ENCODE measurements around the gene OR51M1.
"Not testable (repeated sequence)": the region's sequence is repeated elsewhere in the genome, so short reads cannot be mapped to it uniquely, and the experiment has no call there.

The OR51M1 gene

GRCh38 chr11:5348551-5349194 is 34.9 kb upstream of the OR51M1 start:
- Histone ChIP-seq H3K36me3 (ENCODE audit: insufficient read depth, low read length) (no peaks in the 10 kb centered on the region), H3K4me3 (ENCODE audit: low read length, poor library complexity, severe bottlenecking) (no peak overlapping the region), H4K20me1 (ENCODE audit: insufficient read depth, low read length, poor library complexity, severe bottlenecking) (no peaks in the 10 kb centered on the region), H3K4me1 (ENCODE audit: insufficient read depth, low read length, poor library complexity, severe bottlenecking) (no peaks in the 10 kb centered on the region), H2AFZ (ENCODE audit: low read length) (no peak overlapping the region), H3K9me2 (replicated peaks; ENCODE audit: low read depth, low read length) (no peaks in the 10 kb centered on the region), H3K27me3 (ENCODE audit: insufficient read depth, low read length, poor library complexity, severe bottlenecking) (no peaks in the 10 kb centered on the region), H3F3A (ENCODE audit: low read depth) (no peaks in the 10 kb centered on the region), H3K79me2 (ENCODE audit: insufficient read depth, low read length) (no peaks in the 10 kb centered on the region), H3K4me2 (ENCODE audit: low read depth, low read length, poor library complexity, severe bottlenecking) (no peak overlapping the region), H3K9me3 (ENCODE audit: insufficient read depth, low read depth, low read length) (no peaks in the 10 kb centered on the region), H3K9ac (ENCODE audit: low read depth, low read length, poor library complexity, severe bottlenecking) (no peak overlapping the region)
- TF ChIP-seq EZH2phosphoT487 (IDR thresholded peaks at IDR 0.05; ENCODE audit: borderline replicate concordance) = no peak
- TF ChIP-seq, protein P1, sequence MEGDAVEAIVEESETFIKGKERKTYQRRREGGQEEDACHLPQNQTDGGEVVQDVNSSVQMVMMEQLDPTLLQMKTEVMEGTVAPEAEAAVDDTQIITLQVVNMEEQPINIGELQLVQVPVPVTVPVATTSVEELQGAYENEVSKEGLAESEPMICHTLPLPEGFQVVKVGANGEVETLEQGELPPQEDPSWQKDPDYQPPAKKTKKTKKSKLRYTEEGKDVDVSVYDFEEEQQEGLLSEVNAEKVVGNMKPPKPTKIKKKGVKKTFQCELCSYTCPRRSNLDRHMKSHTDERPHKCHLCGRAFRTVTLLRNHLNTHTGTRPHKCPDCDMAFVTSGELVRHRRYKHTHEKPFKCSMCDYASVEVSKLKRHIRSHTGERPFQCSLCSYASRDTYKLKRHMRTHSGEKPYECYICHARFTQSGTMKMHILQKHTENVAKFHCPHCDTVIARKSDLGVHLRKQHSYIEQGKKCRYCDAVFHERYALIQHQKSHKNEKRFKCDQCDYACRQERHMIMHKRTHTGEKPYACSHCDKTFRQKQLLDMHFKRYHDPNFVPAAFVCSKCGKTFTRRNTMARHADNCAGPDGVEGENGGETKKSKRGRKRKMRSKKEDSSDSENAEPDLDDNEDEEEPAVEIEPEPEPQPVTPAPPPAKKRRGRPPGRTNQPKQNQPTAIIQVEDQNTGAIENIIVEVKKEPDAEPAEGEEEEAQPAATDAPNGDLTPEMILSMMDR (conservative IDR thresholded peaks at IDR 0.05; ENCODE audit: low read length) = no peak

GRCh38 chr11:5349550-5349949 is 34.1 kb upstream of the OR51M1 start:
- H3K9me3 ChIP-seq (ENCODE audit: insufficient read depth, low read depth, low read length) = no peaks in the 10 kb centered on the region
- no peak overlapping the region for H2AFZ ChIP-seq (ENCODE audit: low read length)
- no peaks in the 10 kb centered on the region for H4K20me1 ChIP-seq (ENCODE audit: insufficient read depth, low read length, poor library complexity, severe bottlenecking)
- no peaks in the 10 kb centered on the region for H3K36me3 ChIP-seq (ENCODE audit: insufficient read depth, low read length)
- no peak overlapping the region for H3K4me2 ChIP-seq (ENCODE audit: low read depth, low read length, poor library complexity, severe bottlenecking)
- H3K4me1 ChIP-seq (ENCODE audit: insufficient read depth, low read length, poor library complexity, severe bottlenecking) = no peaks in the 10 kb centered on the region
- no peak overlapping the region for H3K9ac ChIP-seq (ENCODE audit: low read depth, low read length, poor library complexity, severe bottlenecking)
- no peaks in the 10 kb centered on the region for H3K9me2 ChIP-seq (replicated peaks; ENCODE audit: low read depth, low read length)
- no peaks in the 10 kb centered on the region for H3F3A ChIP-seq (ENCODE audit: low read depth)
- no peaks in the 10 kb centered on the region for H3K79me2 ChIP-seq (ENCODE audit: insufficient read depth, low read length)
- no peaks in the 10 kb centered on the region for H3K27me3 ChIP-seq (ENCODE audit: insufficient read depth, low read length, poor library complexity, severe bottlenecking)
- TF ChIP-seq EZH2phosphoT487 (IDR thresholded peaks at IDR 0.05; ENCODE audit: borderline replicate concordance) = no peak
- TF ChIP-seq, protein P1 (conservative IDR thresholded peaks at IDR 0.05; ENCODE audit: low read length) = no peak
- no peak overlapping the region for H3K4me3 ChIP-seq (ENCODE audit: low read length, poor library complexity, severe bottlenecking)

DNA sequence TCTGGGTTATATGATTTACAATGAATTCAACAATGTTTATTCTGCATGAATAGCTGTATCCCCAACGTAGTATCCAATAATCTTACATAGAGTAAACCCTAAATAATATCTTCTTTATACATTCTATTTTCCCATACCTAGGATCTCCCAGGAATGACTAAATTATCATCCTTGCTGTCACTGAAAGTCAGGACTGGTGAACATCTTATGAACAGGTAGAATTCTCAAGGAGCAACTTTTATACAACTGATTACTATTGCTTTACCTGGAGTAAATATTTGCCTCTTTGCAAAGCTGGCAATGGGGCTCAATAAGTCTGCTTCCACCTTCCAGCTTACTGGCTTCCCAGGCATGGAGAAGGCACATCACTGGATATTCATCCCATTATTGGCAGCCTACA is 32.4 kb upstream of the OR51M1 start, which contains the start of gene OR51B6:
OR51B6 (plus strand) TSS at position 301 of the 400 bp plus-strand sequence; CDS start at position 301, 0 bp downstream.
- no peak within 1 kb of the TSS for H3K4me3 ChIP-seq (ENCODE audit: low read length, poor library complexity, severe bottlenecking)
- no peaks in the 10 kb centered on the region for H3K9me3 ChIP-seq (ENCODE audit: insufficient read depth, low read depth, low read length)
- no peak within 1 kb of the TSS for H3K9ac ChIP-seq (ENCODE audit: low read depth, low read length, poor library complexity, severe bottlenecking)
- H3K4me1 ChIP-seq (ENCODE audit: insufficient read depth, low read length, poor library complexity, severe bottlenecking) = no peaks in the 10 kb centered on the region
- no peak within 1 kb of the TSS for H3K4me2 ChIP-seq (ENCODE audit: low read depth, low read length, poor library complexity, severe bottlenecking)
- TF ChIP-seq EZH2phosphoT487 (IDR thresholded peaks at IDR 0.05; ENCODE audit: borderline replicate concordance) = no peak
- TF ChIP-seq, protein P1 (conservative IDR thresholded peaks at IDR 0.05; ENCODE audit: low read length) = no peak
- H2AFZ ChIP-seq (ENCODE audit: low read length) = no peak within 1 kb of the TSS
- H4K20me1 ChIP-seq (ENCODE audit: insufficient read depth, low read length, poor library complexity, severe bottlenecking) = no peaks in the 10 kb centered on the region
- no peaks in the 10 kb centered on the region for H3K27me3 ChIP-seq (ENCODE audit: insufficient read depth, low read length, poor library complexity, severe bottlenecking)
- H3K79me2 ChIP-seq (ENCODE audit: insufficient read depth, low read length) = no peaks in the 10 kb centered on the region
- H3F3A ChIP-seq (ENCODE audit: low read depth) = no peaks in the 10 kb centered on the region
- H3K36me3 ChIP-seq (ENCODE audit: insufficient read depth, low read length) = no peaks in the 10 kb centered on the region
- no peaks in the 10 kb centered on the region for H3K9me2 ChIP-seq (replicated peaks; ENCODE audit: low read depth, low read length)

GRCh38 chr11:5356031-5356430 is 27.6 kb upstream of the OR51M1 start:
- not testable (repeated sequence) for H2AFZ ChIP-seq (ENCODE audit: low read length); H3K9ac ChIP-seq (ENCODE audit: low read depth, low read length, poor library complexity, severe bottlenecking); H3K9me3 ChIP-seq (ENCODE audit: insufficient read depth, low read depth, low read length); H3K4me3 ChIP-seq (ENCODE audit: low read length, poor library complexity, severe bottlenecking); H3K4me1 ChIP-seq (ENCODE audit: insufficient read depth, low read length, poor library complexity, severe bottlenecking); H3K27me3 ChIP-seq (ENCODE audit: insufficient read depth, low read length, poor library complexity, severe bottlenecking); H3F3A ChIP-seq (ENCODE audit: low read depth); H4K20me1 ChIP-seq (ENCODE audit: insufficient read depth, low read length, poor library complexity, severe bottlenecking); H3K36me3 ChIP-seq (ENCODE audit: insufficient read depth, low read length); H3K9me2 ChIP-seq (replicated peaks; ENCODE audit: low read depth, low read length); H3K79me2 ChIP-seq (ENCODE audit: insufficient read depth, low read length); H3K4me2 ChIP-seq (ENCODE audit: low read depth, low read length, poor library complexity, severe bottlenecking)

All from Loucy (cell line).